ENCODE measurements around the gene ERLIN1.

GRCh38 chr10:100175875-100176274 is 10.0 kb downstream of the ERLIN1 start:
- TF ChIP-seq FOXP2 (optimal IDR thresholded peaks at IDR 0.05; ENCODE audit: borderline replicate concordance, extremely low read depth, extremely low read length, insufficient read depth) (no peak), REST (IDR thresholded peaks at IDR 0.05; ENCODE audit: insufficient read depth in 1 of 2, low read depth in 2 of 2, low read length in 2 of 2) (no peak), SIN3A (IDR thresholded peaks at IDR 0.05; ENCODE audit: borderline replicate concordance, insufficient read depth, low read length) (no peak)

All from PFSK-1 (cell line).